Keratinocyte (primary cell): Measurements from ENCODE around the gene TNFRSF11A. TPM values are rescaled to one million over a fixed set of nuclear protein-coding genes. Genes with fewer than 3 reads are reported as not detected.

Source experiments
- DNase-seq: peaks from one replicate; pipeline ENCODE4 v3.0.0-alpha.2; 2011; ENCODE audit warnings: low read depth, missing footprints, low spot score
- FAIRE-seq: peaks from 2 replicates; lab custom pipeline; 2011; peaks lifted over from hg19 to GRCh38; lab: Jason Lieb, UNC
- H2AFZ ChIP-seq: 2 replicates; pipeline ENCODE4 v1.6.0; 2012; ENCODE audit warnings: low read length, control low read depth, inconsistent platforms; ENCODE audit not compliant: control insufficient read depth
- H3K27ac ChIP-seq: 2 replicates; pipeline ENCODE4 v1.5.1; 2011; ENCODE audit warnings: low read length; ENCODE audit not compliant: control insufficient read depth, insufficient read depth
- H3K27me3 ChIP-seq: 3 replicates; pipeline ENCODE4 v1.6.0; 2011; ENCODE audit warnings: low read length; ENCODE audit not compliant: control insufficient read depth, insufficient read depth; ENCODE audit errors: extremely low read depth
- H3K36me3 ChIP-seq, 2 experiments: 2 replicates in 1 of 2; 3 replicates in 1 of 2; pipeline ENCODE4 v1.5.1; 2011; ENCODE audit warnings: low read length in 2 of 2, mild to moderate bottlenecking in 1 of 2; ENCODE audit not compliant: control insufficient read depth in 2 of 2, insufficient read depth in 2 of 2; ENCODE audit errors: extremely low read depth in 1 of 2
- H3K4me1 ChIP-seq: 3 replicates; pipeline ENCODE4 v1.5.1; 2011; ENCODE audit warnings: low read length; ENCODE audit not compliant: control insufficient read depth, insufficient read depth; ENCODE audit errors: extremely low read depth
- H3K4me2 ChIP-seq: 3 replicates; pipeline ENCODE4 v1.6.0; 2011; ENCODE audit warnings: low read depth, low read length; ENCODE audit not compliant: control insufficient read depth, insufficient read depth; ENCODE audit errors: extremely low read depth
- H3K4me3 ChIP-seq, 3 experiments: fragments of 200-600 bp in 1 of 3; sonication (generic) in 1 of 3; 2 replicates in 2 of 3; 3 replicates in 1 of 3; pipeline ENCODE4 v1.5.1; 2011 to 2016; ENCODE audit warnings: low read length in 3 of 3, mild to moderate bottlenecking in 3 of 3, control low read depth in 2 of 3, inconsistent platforms in 1 of 3, low read depth in 1 of 3, mixed read lengths in 1 of 3, mixed run types in 1 of 3, moderate library complexity in 1 of 3; ENCODE audit not compliant: control insufficient read depth in 2 of 3, insufficient read depth in 2 of 3; ENCODE audit errors: extremely low read depth in 1 of 3
- H3K79me2 ChIP-seq: 2 replicates; pipeline ENCODE4 v1.6.0; 2012; ENCODE audit warnings: low read length; ENCODE audit not compliant: control insufficient read depth, insufficient read depth
- H3K9ac ChIP-seq: 3 replicates; pipeline ENCODE4 v1.6.0; 2011; ENCODE audit warnings: low read length; ENCODE audit not compliant: control insufficient read depth, insufficient read depth; ENCODE audit errors: extremely low read depth
- H3K9me1 ChIP-seq: 3 replicates; pipeline ENCODE4 v1.6.0; 2011; ENCODE audit warnings: low read length; ENCODE audit not compliant: control insufficient read depth, insufficient read depth; ENCODE audit errors: extremely low read depth
- H3K9me3 ChIP-seq: 2 replicates; pipeline ENCODE4 v1.5.1; 2012; ENCODE audit warnings: low read depth, low read length; ENCODE audit not compliant: control insufficient read depth
- H4K20me1 ChIP-seq: 3 replicates; pipeline ENCODE4 v1.6.0; 2011; ENCODE audit warnings: low read length; ENCODE audit not compliant: control insufficient read depth, insufficient read depth; ENCODE audit errors: extremely low read depth
- CTCF ChIP-seq, 3 experiments: IDR thresholded peaks in 1 of 3; conservative IDR thresholded peaks in 1 of 3; optimal IDR thresholded peaks in 1 of 3; 2 replicates in 2 of 3; 3 replicates in 1 of 3; pipeline versions ENCODE3 to v1.5.1; 2011; ENCODE audit warnings: low read length in 3 of 3, mild to moderate bottlenecking in 3 of 3, moderate library complexity in 2 of 3, control low read depth in 1 of 3, inconsistent platforms in 1 of 3; ENCODE audit not compliant: insufficient read depth in 2 of 3; ENCODE audit errors: extremely low read depth in 1 of 3
- EZH2 ChIP-seq: IDR thresholded peaks from one replicate; pipeline ENCODE4 v1.6.1; 2012; ENCODE audit warnings: inconsistent platforms, mild to moderate bottlenecking, low read length, moderate library complexity
- dilution Hi-C: fragments of 300-500 bp; cut with MboI; formaldehyde crosslinking; loops from one replicate; pipeline ENCODE4 v1.7.0; 2020; ENCODE audit warnings: low sequenced_read_pairs; ENCODE audit not compliant: extremely low pct_ligation_motif_present
- polyA plus RNA-seq, 5 experiments: library from polyadenylated mRNA; depleted of rRNA in 3 of 5; stranded (reverse) in 3 of 5; stranded (forward) in 1 of 5; unstranded in 1 of 5; fragments of >200 nt; gene quantifications; 1 replicate in 1 of 5; 2 replicates in 3 of 5; 3 replicates in 1 of 5; pipeline versions ENCODE4 v1.2.1 to v1.2.3, GENCODE V29; 2011 to 2012; ENCODE audit warnings: missing spikeins in 2 of 5, low read depth in 1 of 5, low replicate concordance in 1 of 5

The TNFRSF11A gene
- polyA plus RNA-seq, 1 donor (not counting 4 experiments of a cell fraction or from before 2014, with no cell fraction given), result 0.51 TPM

- no peaks in the 10 kb centered on the region for H3K79me2 ChIP-seq
- H3K9me1 ChIP-seq, result no peaks in the 10 kb centered on the region
- no peak for FAIRE-seq
- no peaks in the 10 kb centered on the region for H3K9me3 ChIP-seq
- H4K20me1 ChIP-seq, result no peaks in the 10 kb centered on the region
- dilution Hi-C loops, result no loop called here
- no peak overlapping the region for H3K9ac ChIP-seq
- no peaks in the 10 kb centered on the region for H3K27me3 ChIP-seq
- TF ChIP-seq CTCF (optimal IDR thresholded peaks at IDR 0.05 in 1 of 3, IDR thresholded peaks at IDR 0.05 in 1 of 3, conservative IDR thresholded peaks at IDR 0.05 in 1 of 3; ENCODE audit: extremely low read depth in 1 of 3, insufficient read depth in 2 of 3, low read length in 3 of 3), result no peak
- TF ChIP-seq EZH2, result no peak
- H3K4me2 ChIP-seq, result no peak overlapping the region
- no peaks in the 10 kb centered on the region for H3K4me1 ChIP-seq
- DNase-seq, result no peak
- H3K27ac ChIP-seq, result no peak overlapping the region
- no peak overlapping the region for H3K4me3 ChIP-seq
- no peak overlapping the region for H2AFZ ChIP-seq
- no peaks in the 10 kb centered on the region for H3K36me3 ChIP-seq
These were observed 49.4 kb downstream of the TNFRSF11A start for GRCh38 chr18:62374410-62374965.

GRCh38 chr18:62377131-62377807, 52.2 kb downstream of the TNFRSF11A start:
- dilution Hi-C loops, result no loop called here
- Histone ChIP-seq H4K20me1 (no peaks in the 10 kb centered on the region), H3K9ac (no peak overlapping the region), H3K9me1 (no peaks in the 10 kb centered on the region), H3K4me1 (no peaks in the 10 kb centered on the region), H3K4me2 (no peak overlapping the region), H2AFZ (no peak overlapping the region), H3K36me3 (no peaks in the 10 kb centered on the region), H3K9me3 (no peaks in the 10 kb centered on the region), H3K79me2 (no peaks in the 10 kb centered on the region), H3K27me3 (no peaks in the 10 kb centered on the region), H3K4me3 (no peak overlapping the region), H3K27ac (no peak overlapping the region)
- no peak for FAIRE-seq
- no peak for DNase-seq
- TF ChIP-seq CTCF (optimal IDR thresholded peaks at IDR 0.05 in 1 of 3, IDR thresholded peaks at IDR 0.05 in 1 of 3, conservative IDR thresholded peaks at IDR 0.05 in 1 of 3; ENCODE audit: extremely low read depth in 1 of 3, insufficient read depth in 2 of 3, low read length in 3 of 3) (no peak), EZH2 (no peak)
